Esophagus squamous epithelium (tissue), 4 donors: ENCODE measurements around the gene CYP2W1.

ENCODE experiments used
- CTCF ChIP-seq, 6 experiments: fragments of 450-650 bp in 4 of 6; fragments of 200-600 bp in 2 of 6; sonication (generic) in 2 of 6; IDR thresholded peaks; one replicate each; pipeline ENCODE4 v1.5.1; 2016 to 2019; ENCODE audit warnings: antibody characterized with exemption in 6 of 6, mild to moderate bottlenecking in 4 of 6, moderate library complexity in 4 of 6
- POLR2A ChIP-seq, 4 donors: fragments of 450-650 bp; IDR thresholded peaks; one replicate each; pipeline ENCODE4 v1.6.1; 2017; ENCODE audit warnings: antibody characterized with exemption in 4 of 4, mild to moderate bottlenecking in 4 of 4, moderate library complexity in 3 of 4

- TF ChIP-seq CTCF (IDR thresholded peaks at IDR 0.05), result no peak
- TF ChIP-seq POLR2A (IDR thresholded peaks at IDR 0.05), result no peak
These were observed 5.5 kb downstream of the CYP2W1 start for GRCh38 chr7:988426-988911.
